Measurements from ENCODE around the gene TOX3. TPM values are rescaled to one million over a fixed set of nuclear protein-coding genes. Genes with fewer than 3 reads are reported as not detected.

Gene TOX3
- total RNA-seq, 1 experiment from 2014 or later = 20.2 TPM

GRCh38 chr16:52446080-52446479, 100.9 kb downstream of the TOX3 start (continued):
- no peak for TF ChIP-seq STAT6 (CRISPR knock-in tag; conservative IDR thresholded peaks at IDR 0.05; ENCODE audit: low read depth)
- no peak for TF ChIP-seq PREB (CRISPR knock-in tag; IDR thresholded peaks at IDR 0.05; ENCODE audit: borderline replicate concordance)
- no peak for TF ChIP-seq HMGA2 (CRISPR knock-in tag; IDR thresholded peaks at IDR 0.05)
- TF ChIP-seq ZMAT4 (CRISPR knock-in tag; IDR thresholded peaks at IDR 0.05) = no peak
- no peak for TF ChIP-seq GABPB1 (CRISPR knock-in tag; IDR thresholded peaks at IDR 0.05)
- TF ChIP-seq JAZF1 (CRISPR knock-in tag; IDR thresholded peaks at IDR 0.05) = no peak

DNA sequence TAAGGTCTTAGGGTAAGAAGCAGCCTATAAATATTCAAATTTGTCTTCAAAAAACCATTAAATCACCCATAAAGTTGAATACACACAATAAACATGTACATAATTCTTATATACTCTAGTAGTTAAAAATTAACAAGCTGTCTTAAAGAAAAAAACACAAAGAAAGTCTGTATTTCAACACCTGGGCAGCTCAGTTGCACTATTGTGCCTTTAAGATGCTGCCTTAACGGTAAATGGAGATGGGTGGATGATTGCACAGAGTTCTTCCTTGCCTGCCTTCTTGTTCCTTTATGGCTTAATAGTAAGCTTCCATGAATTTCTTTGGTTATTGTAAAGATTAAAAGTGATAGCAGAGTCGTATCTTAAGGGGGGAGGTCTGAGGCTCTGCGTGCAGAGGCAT, 105.1 kb downstream of the TOX3 start:
- DNase-seq (ENCODE audit: low spot score) (no peak), ATAC-seq (no peak)
- no peak overlapping the region for H3K4me3 Mint-ChIP-seq
- peaks cover 57% of the 10 kb centered on the region for H3K36me3 Mint-ChIP-seq
- no peak overlapping the region for H3K27ac Mint-ChIP-seq
- H3K27me3 Mint-ChIP-seq (ENCODE audit: low read depth) = no peaks in the 10 kb centered on the region
- ChIA-PET CTCF (no interaction called here), POLR2A (no interaction called here)
- peaks cover 27% of the 10 kb centered on the region for H3K4me1 Mint-ChIP-seq
- H3K9me3 Mint-ChIP-seq = peaks cover 12% of the 10 kb centered on the region
- TF ChIP-seq, protein P1, sequence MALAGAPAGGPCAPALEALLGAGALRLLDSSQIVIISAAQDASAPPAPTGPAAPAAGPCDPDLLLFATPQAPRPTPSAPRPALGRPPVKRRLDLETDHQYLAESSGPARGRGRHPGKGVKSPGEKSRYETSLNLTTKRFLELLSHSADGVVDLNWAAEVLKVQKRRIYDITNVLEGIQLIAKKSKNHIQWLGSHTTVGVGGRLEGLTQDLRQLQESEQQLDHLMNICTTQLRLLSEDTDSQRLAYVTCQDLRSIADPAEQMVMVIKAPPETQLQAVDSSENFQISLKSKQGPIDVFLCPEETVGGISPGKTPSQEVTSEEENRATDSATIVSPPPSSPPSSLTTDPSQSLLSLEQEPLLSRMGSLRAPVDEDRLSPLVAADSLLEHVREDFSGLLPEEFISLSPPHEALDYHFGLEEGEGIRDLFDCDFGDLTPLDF (CRISPR knock-in tag; IDR thresholded peaks at IDR 0.05) = no peak
- TF ChIP-seq NR2C2 (CRISPR knock-in tag; IDR thresholded peaks at IDR 0.05) (no peak), SP1 (CRISPR knock-in tag; conservative IDR thresholded peaks at IDR 0.05) (no peak), MAX (CRISPR knock-in tag; IDR thresholded peaks at IDR 0.05) (no peak), ZNF396 (CRISPR knock-in tag; IDR thresholded peaks at IDR 0.05; ENCODE audit: borderline replicate concordance) (no peak), FOXP1 (CRISPR knock-in tag; IDR thresholded peaks at IDR 0.05; ENCODE audit: borderline replicate concordance) (no peak), ZMAT4 (CRISPR knock-in tag; IDR thresholded peaks at IDR 0.05) (no peak), TEAD1 (CRISPR knock-in tag; IDR thresholded peaks at IDR 0.05) (no peak), ZNF512 (CRISPR knock-in tag; IDR thresholded peaks at IDR 0.05; ENCODE audit: borderline replicate concordance) (no peak), ESRRA (CRISPR knock-in tag; IDR thresholded peaks at IDR 0.05; ENCODE audit: borderline replicate concordance) (no peak), ZNF416 (CRISPR knock-in tag; IDR thresholded peaks at IDR 0.05) (no peak), E2F4 (CRISPR knock-in tag; IDR thresholded peaks at IDR 0.05; ENCODE audit: borderline replicate concordance, low read depth) (no peak), TEAD4 (CRISPR knock-in tag; IDR thresholded peaks at IDR 0.05) (no peak), NFATC4 (CRISPR knock-in tag; IDR thresholded peaks at IDR 0.05) (no peak), ZBTB21 (CRISPR knock-in tag; IDR thresholded peaks at IDR 0.05; ENCODE audit: borderline replicate concordance) (no peak), CREB1 (CRISPR knock-in tag; IDR thresholded peaks at IDR 0.05) (no peak), ZNF232 (CRISPR knock-in tag; IDR thresholded peaks at IDR 0.05) (no peak)
- TF ChIP-seq, protein P2, sequence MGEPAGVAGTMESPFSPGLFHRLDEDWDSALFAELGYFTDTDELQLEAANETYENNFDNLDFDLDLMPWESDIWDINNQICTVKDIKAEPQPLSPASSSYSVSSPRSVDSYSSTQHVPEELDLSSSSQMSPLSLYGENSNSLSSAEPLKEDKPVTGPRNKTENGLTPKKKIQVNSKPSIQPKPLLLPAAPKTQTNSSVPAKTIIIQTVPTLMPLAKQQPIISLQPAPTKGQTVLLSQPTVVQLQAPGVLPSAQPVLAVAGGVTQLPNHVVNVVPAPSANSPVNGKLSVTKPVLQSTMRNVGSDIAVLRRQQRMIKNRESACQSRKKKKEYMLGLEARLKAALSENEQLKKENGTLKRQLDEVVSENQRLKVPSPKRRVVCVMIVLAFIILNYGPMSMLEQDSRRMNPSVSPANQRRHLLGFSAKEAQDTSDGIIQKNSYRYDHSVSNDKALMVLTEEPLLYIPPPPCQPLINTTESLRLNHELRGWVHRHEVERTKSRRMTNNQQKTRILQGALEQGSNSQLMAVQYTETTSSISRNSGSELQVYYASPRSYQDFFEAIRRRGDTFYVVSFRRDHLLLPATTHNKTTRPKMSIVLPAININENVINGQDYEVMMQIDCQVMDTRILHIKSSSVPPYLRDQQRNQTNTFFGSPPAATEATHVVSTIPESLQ (CRISPR knock-in tag; IDR thresholded peaks at IDR 0.05) = no peak

Data from WTC11 (cell line).